NCI-H2107 (cell line): ENCODE measurements around the gene ATG101.

Experiments used
- DNase-seq: peaks from one replicate; lab custom pipeline; 2025; lab: John Stamatoyannopoulos, UW

Gene ATG101

DNA sequence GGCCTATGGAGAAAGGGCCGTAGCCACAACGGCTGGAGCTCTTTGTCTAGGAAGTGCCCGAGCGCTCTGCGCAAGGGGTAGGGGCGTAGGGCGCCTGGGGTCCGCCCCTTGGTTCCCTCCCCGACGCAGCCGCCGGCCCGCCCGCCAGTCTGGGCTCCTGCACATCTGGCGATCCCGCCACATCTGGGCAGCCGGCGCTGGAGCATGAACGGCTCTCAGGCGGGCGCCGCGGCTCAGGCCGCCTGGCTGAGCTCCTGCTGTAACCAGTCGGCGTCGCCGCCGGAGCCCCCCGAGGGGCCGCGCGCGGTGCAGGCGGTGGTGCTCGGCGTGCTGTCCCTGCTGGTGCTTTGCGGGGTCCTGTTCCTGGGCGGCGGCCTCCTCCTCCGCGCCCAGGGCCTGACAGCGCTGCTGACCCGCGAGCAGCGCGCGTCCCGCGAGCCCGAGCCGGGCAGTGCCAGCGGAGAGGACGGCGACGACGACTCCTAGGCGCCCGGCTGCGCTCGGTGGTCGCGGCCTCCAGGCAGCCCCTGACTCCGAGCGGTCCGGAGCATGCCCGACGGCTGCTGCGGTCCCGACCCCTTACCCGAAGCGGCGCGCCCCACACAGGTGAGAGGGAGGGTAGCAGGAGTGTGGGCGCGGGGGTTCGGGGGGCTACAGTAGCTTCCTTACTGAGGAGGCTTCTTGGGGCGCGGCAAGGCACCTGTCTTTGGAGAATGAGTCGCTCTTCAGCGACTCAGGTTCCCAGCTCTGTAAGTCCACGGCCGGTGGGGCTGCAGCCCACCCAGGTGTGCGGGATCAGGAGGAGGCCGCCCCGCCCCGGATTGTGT, 10.0 kb downstream of the ATG101 start, which contains the start of gene SMIM41:
TSS of gene SMIM41 (plus strand) at position 129 of the 827 bp plus-strand sequence. CDS start at position 205, 76 bp downstream.
- DNase-seq = no peak

DNA sequence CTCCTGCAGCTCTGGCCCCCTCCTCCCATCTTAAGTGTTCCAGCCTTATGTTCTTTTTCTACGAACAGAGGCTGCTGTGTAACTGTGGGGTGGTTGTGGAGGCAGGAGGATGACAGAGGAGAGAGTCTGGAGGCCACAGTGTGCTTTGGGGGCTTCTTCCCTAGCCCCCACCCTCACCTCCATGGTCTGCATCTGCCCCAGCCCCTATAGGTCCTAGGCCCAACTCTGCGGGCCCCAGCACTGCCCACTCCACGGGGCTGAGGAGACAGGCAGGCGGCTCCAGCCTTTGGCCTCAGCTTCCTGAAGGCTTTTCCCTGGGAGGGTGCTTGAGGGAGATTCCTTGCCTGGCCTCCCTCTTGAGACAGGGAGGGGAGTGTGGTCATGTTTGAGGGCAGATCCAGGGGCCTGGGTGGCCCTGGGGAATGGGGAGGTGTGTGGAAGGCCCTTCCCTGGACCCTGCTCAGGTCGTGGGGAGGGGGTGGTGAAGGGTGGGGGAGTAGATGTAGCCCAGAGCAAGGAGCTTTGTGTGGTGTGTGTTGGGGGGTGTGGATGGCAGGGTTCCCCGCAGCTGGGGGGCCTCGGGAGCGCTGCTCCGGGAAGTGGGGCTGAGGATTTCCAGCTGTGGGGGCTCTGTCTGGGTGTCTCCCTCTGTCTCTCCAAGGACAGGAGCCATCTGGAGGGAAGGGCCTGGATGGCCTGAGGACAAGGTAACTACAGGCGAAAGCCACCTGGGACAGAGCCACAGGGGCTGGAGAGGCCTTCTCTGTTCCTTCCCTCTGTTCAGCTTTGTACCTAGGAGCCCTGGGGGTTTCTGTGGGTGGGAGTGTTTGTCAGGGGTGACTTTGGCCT, 10.8 kb downstream of the ATG101 start:
- DNase-seq = no peak

DNA sequence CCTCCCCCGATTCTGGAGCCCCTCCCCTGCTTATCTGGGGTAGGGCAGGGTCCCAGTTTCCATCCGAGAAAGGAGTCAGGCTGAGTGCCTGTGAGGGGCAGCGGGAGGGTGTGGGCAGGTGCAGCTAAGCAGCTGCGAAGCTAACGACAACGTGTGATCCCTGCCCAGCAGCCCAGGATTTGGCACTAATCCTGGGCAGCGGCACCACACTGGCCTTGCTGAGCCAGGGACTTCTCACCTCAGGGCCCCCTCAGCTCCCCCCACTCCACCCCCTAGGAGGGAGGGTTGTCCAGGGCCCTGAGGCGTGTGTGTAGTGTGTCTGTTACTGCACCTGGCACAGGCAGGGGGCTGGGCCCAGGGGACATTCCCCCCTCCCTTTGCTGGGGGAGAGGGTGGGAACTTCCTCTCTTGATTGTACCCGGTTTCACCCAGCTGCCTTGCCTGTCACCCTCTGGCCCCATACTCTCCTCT, 11.5 kb downstream of the ATG101 start:
- DNase-seq = peak; percentile 67

DNA sequence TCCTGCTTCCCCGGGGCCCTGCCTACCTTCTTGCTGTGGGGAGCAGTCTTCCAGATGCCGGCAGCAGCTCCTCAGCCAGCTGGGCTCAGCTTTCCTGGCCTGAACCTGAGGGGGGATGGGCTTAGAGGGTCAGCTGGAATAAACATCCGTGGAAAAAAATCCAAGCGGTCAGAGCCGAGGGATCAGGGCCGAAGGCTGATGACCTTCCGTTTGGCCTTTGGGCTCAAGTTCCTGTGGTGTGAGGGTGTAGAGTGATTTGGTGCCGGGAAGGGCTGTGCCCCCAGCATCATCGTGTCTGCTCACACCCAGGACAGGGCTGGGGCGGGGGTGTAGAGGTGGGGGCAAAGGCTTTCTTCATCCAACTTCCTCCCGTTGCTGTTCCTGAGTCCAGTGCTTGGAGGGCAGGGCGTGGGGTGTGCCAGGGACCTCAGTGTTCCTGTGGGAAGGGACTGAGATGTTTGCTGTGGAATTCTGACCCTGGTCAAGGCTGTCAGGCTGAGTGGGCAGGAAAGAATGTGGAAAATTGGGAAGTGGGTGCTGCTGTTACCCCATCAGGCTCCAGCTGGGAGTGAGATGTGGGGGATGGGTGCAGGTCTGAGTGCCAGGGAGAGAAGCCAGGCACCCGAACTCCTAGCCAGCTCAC, 12.4 kb downstream of the ATG101 start:
- DNase-seq = no peak

DNA sequence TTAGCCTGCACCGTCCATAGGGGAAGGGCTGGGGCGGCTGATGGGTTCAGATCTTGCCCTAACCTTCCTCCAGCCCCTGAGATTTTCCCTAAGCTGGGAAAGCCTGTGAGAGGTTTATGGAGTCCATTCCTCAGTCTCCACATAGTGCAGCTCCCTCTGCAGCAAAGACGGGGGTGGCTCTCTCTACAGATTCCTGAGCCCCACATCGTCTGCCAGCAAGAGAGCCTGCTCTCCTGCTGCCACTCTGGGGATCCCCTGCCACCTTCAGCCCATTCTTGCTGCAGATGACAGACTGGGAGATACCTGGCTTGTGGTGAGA, 12.8 kb downstream of the ATG101 start:
- DNase-seq = no peak

DNA sequence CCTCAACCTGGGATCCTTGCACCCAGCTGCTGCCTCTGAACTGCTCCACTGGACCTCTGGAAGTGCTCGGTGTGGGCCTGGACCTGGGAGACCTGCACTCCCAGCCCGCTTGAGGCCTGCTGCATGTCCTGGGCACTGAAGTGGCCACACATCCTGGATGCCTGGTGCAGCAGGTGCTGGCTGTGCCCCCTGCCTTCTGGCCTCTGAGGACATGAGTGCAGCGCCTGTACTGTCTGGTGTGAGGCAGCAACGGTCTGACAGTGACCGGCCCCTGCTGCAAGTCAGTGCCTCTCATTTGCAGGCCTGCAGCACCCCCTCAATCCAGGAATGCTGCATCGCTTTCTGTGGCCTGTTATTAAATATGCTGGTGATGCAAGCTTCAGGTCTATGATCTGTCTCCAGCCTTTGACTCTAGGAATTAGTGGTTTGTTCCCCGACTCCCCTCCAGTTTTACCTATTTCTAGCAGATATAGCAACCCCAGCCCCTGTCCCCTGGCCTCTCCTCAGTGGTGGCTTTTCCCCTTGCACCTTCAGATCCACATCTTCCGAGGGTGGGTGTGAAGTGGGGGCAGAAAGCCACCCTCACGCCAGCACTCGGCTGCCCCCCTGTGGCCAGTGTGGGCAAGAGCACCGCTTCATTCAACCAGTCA, 13.3 kb downstream of the ATG101 start:
- DNase-seq = peak; percentile 86

DNA sequence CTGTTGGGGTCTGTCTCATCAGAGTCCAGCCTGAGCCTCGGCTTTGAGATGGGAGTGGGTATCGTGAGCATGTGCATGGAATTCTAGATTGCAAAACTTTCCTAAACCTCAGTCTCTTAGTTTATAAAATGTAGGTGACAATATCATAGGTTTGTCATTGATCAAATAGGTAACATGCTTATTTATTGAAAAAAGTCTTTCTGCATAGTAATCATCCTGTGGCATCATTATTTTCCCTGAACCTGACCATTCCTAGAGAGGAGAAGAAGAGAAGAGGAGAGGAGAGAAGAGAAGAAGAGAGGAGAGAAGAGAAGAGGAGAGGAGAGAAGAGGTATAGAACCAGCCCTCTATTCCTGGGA, 13.8 kb downstream of the ATG101 start:
- DNase-seq = no peak

DNA sequence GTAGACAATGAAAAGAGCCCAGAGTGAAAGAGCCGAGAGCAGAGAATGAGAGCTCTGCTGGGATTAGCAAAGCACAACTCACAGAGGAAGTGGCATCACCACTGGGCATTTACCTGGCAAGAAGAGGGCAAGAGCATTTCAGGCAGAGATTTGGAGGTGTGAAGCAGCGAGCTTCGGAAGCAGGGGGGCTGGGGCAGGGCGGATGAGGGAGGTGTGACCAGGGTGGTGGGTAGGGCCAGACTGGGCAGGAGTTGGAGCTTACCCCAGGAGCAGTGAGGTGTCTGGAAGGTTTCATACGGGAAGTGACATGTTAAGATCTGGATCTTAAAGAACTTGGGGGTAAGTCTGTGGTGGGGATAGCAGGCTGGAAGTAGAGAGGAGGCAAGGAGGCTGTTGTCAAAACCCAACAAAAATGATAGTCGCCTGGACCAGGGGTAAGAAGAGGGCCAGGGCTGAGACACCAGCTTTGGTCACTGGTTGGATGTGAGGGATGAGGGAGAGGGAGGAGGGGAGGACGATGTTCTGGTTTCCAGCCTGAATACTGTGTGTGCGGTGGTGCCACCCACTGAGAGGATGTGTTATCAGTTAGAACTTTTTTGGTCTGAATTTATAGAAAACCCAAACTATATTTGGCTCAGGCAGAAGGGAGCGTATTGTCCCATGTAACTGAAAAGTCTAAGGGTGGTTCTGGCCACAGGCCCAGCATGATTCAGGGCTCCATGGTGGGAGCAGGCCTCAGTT, 14.9 kb downstream of the ATG101 start:
- no peak for DNase-seq

DNA sequence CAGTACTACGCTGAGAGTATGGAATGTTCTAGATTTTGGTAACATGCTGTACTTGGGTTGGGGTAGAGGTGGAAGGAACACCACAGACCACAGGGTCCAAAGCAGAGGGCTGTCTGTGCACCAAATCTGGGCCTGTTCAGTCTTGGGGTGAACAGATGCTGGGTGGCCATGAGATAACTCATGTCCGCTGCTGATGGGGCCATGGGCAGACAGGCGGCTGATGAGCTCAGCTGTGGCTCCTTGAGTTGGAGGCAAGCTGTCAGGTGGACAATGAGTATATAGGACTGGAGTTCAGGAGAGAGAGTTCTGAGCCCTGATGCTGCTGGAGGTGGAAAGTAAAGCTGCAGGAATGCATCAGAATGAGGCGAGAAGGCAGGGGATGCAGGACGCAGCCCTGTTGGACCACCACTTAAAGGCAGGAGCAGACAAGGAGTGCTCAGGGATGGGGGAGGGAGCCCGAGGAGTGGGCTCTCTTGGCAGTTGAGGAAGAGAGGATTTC, 16.0 kb downstream of the ATG101 start:
- no peak for DNase-seq

DNA sequence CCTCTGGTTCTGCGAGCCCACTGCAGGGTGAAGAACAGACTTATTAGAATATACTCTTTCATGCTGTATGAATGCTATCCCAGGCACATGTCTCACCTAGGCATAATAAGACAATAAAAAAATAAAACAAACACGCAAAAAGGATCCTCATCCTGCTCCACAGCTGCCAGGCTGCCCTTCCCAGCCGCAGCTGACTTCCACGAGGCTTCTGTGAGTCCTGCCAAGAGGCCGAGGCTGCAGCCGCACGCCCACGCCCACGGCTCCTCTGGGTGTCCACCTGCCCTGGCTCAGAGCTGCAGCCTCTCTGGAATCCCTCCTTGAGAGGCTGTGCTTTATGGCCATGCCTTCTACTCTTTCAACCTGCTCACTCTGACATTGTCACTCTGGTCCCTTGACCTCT, 16.6 kb downstream of the ATG101 start:
- DNase-seq = no peak

DNA sequence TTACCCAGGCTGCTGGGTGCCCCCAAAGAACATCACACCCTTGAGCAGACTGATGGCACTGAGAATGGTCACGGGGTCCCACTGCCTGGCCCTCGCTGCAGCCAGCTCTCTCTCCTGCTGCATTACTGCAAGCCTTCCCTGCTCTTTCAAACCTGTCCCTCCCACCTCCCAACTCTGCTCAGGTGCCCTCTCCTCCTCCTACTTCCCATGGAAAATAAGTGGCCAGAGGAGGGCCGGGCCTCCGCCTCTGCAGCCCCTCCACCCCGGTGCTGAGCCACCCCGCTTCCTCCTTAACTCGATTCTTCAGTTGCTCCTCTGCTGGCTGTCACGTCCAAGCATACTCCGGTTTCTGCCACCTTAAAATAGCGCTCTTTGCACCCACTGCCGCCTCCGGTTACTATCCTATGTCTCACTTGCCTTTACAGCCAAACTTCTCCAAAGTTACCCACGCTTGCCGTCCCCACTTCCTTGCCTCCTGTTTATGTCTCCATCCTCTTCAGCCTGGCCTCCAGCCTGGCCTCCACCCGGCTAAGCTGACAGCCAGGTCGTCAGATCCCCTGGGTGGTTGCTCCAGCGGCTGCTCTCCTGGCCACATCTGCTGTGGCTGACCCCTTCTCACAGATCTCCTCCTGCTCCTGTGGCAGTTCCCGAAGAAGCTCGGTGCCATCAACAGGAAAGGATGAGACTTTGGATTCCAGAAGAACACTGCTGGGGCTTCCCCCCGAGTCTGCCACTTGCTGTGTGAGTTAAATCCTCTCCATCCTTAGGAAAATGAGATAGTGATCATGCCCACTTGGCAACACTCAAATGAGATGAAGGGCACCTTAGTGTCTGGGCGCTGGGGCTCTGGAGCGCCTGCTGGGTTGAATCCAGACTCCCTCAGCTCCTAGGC, 17.4 kb downstream of the ATG101 start:
- DNase-seq = no peak

DNA sequence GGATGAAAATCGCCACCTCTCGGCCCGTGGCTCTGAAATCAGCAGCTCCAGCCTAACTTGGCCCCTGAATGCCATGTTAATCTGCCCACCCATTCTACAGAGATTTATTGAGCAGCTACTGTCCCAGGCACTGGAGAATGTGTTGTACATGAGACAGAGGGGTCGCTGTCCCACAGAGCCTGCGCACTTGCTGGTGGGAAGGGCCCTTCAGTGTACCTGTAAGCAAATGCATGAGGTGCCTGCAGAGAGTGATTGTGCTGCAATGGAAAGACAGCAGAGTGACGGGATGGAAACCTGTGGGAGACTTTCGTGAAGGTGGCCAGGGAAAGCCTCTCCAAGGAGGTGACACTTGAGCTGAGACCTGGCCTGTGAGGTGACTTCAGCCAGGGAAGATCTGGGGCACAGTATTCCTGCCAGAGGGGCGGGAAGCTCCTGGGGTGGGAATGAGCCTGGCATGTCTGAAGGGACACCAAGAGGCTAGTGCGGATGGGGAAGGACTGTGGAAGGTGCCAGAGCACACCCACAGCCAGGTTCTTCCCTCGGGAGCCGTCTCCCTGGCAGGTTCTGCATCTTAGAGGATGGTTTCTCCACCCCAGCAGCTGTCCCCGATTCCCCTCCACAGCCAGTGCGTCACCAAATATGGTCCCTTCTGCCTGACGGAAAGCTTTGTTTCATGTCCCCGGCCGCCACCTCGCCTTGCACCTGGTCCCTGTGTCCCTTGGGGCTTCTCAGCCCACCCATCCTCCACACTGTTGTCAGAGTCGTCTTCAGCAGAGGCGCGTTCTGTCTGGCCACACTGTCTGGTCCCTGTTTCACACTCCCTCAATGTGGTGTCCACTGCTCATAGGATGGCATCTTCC, 18.4 kb downstream of the ATG101 start:
- peak; percentile 71 for DNase-seq

DNA sequence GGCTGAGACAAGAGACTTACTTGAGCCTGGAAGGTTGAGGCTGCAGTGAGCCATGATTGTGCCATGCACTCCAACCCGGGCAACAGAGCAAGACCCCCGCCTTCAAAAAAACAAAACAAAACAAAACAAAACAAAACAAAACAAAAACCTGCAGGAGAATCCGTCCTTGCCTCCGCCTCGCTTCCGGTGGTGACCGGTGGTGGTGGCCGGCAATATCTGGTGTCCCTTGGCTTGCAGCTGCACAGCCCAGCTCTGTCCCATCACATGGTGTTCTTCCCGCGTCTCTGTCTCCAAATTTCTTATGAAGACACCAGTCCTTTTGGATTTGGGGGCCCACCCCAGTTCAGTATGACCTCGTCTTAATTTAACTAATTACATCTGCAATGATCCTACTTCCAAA, 19.7 kb downstream of the ATG101 start:
- DNase-seq = no peak

DNA sequence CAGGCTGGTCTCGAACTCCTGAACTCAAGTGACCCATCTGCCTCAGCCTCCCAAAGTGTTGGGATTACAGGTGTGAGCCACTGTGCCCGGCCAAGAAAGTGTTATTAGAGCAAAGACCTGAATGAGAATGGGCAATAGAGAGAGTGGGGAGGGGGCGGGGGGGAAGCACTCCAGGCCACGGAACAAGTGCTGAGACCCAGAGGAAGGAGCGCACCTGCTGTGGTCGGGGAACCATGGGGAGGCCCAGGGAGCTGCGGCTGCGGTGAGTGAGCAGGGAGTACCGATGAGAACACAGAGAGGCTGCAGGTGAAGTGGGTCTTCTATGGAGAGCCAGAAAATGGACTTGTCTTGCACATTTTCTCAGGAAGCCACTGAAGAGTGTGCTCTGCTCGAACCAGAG, 20.5 kb downstream of the ATG101 start:
- peak; percentile 88 for DNase-seq

DNA sequence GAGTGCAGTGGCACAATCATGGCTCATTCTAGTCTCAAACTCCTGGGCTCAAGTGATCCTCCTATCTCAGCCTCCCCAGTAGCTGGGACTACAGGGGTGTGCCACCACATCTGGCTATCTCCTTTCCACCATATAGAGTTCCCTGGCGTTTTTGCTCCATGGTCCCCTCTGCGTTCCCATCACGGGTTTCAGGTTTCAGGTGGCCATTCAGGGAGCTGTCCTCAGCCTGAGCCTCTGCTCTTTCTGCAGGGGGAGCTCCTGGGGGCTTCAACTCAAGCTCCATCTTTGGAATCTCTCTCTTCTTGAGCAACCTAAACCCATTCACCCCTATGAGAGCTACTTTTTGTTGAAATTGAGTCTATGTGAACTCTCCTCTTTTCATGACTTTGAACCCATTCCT, 21.3 kb downstream of the ATG101 start:
- no peak for DNase-seq

DNA sequence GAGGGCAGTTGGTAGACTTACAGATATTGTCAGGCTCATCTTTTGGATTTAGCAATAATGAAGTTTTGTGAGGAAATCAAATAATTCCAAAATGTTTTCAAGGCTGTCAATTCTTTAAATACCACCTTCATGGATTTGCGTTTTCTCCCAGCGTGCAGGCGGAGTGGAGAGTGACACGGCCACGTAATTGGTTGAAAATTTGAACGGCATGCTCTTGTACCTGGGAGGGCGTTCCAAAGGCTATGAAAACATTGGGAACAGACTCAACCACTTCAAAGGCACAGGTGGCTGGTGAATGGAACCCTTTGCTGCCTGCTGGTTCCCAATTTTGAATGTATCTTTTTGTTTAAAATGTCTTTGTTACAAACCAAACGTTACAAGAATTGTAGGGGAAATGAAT, 22.1 kb downstream of the ATG101 start:
- DNase-seq = peak; percentile 70

DNA sequence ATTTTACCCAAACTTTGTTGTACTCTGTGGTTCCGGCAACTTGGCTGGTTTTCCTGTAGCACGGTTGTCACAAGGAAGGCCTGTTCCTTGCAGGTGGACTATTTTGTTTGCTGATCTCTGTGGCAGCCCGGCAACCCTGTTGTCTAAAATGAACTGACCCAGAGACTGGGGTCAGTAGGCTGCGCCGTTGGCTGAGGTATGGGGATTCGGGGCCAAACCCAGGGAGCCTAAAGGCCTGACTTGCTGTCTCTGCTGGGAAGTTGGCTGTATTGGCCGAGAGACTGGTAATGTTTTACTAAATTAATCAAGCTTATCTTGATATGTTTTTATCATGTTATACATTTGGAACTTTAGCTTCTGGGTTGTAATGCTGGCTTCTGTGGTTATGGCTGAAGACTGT, 23.6 kb downstream of the ATG101 start:
- no peak for DNase-seq

DNA sequence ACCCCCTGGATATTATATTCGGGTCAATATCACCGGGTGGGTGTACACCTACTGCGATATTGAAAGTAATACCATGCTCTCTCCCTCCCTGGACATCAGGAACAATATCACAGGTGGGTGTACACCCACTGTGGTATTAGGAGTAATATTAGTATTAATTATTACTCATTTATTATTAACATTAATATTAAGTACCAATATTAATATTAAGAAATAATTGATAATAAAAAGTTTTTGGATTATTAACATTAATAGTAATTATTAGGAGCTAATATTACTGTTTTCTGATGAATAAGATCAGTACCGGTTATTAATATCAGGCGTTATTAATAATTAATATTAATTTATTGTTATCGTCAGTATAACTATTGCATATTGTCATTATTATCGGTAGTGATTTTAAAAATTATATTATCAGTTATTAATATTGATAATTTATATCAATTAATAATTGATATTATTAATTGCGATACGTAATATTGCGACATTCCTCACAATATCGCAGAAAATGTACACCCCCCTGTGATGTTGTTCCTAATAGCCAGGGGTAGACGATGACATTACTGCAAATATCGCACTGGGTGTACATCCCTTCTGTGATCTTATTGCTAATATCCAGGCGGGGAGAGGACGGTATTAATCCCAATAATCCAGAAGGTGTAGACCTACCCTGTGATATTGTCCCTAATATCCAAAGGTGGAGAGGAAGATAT, 26.7 kb downstream of the ATG101 start:
- no peak for DNase-seq
